Tracheal epithelial cell (primary cell): ENCODE measurements around the gene MESD. TPM values are rescaled to one million over a fixed set of nuclear protein-coding genes. Genes with fewer than 3 reads are reported as not detected.

Source experiments
- total RNA-seq: library from RNA; depleted of rRNA; stranded (reverse); fragments of >200 nt; gene quantifications from 2 replicates; pipeline ENCODE4 v1.2.1, GENCODE V29; 2014

The MESD gene
- total RNA-seq: 16.9 and 19.4 TPM in 2 replicates

DNA sequence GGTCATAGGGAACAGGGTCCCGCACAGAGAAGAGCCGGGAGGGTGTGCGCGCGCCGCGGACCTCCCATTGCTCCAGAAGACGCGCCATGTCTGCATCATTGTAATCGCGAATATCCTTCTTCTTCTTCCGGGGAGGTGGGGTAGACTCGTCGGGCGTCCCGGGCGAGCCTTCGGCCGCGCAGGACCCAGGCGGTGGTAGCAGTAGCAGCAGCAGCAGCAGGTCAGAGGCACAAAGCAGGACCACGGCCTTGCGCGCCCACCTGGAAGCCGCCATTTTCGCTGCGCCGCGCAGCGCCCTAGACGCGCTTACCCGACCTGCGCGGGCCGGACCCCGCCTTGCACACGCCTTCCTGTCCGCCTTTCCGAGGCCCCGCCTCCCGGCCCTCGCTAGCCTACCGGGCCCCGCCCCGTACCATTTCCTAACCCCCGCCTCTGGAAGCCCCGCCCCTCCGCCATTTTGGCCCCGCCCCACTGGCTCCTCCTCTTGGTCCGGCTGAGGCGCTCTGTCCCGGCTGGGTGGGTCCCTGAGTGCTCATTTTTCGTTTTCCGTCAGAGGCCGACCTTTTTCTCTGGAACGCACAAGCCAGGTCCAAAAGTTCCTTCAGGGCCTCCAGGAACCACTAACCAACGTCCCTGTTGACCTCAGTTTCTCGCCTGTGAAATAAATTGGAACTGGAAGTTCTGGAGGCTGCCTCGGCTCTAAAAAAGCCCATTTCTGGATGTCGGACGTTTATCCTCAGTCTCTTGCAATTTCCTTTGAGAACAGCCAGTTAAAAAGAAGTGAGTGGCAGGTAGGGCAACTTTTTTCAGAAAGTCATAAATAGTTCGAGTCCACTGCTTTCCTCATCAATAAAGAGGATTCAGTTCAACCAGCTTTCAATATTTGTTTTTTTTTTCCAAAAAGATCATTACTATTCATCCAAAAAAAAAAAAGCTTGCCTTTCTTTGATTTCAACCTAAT is at the start of gene MESD:
Gene MESD, minus strand, starts transcription at position 302 of the 961 bp plus-strand sequence. Its CDS starts 28 bp downstream, at position 274.

DNA sequence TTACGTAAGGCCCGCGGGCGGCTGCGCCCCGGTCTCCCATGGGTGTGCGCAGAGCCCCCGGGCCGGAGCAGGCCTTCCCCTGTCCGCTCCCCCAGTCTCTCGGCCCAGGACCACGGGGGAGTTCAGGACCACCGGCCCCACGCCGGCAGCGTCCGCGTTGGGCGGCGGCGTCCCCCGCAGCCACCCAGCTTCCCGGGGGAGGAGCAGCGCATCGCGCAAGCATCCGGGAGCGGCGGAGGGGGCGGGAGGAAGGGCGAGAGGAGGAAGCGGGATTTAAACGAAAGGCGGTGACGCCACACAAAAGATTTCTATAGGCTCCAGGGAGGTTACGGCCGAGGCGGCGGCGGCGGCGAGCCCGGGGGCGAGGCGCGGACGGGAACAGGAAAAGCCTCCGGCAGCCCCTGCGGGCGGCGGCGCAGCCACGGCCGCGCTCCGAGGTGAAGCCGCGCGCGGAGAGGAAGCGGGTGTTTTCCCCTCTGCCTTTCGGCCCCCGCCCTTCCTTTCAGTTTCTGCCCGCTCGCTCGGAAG is 11.1 kb upstream of the MESD start, which contains the start of gene TLNRD1:
Gene TLNRD1, plus strand, starts transcription at position 300 of the 528 bp plus-strand sequence. CDS start 1,349 bp downstream, outside the sequence.

Other genes starting within 250 kb of the MESD start
- gene CEMIP, start 210.4 kb downstream of the MESD start, total RNA-seq: 0.72 and 0.85 TPM in 2 replicates
- 12.0 and 13.4 TPM in 2 replicates for gene TLNRD1, start 11.1 kb upstream of the MESD start, total RNA-seq
- not detected in 2 replicates for gene CFAP161, start 144.5 kb upstream of the MESD start, total RNA-seq
- under 0.01 TPM in 2 replicates for gene IL16, start 207.1 kb upstream of the MESD start, total RNA-seq